Stimulated activated CD4-positive, alpha-beta T cell treated with anti-CD3 and anti-CD28 coated beads, Interleukin-2, amount 100 ng/mL, for 4 hours (primary cell): ENCODE measurements around the gene CYP2W1.
"Not testable (repeated sequence)": the region's sequence is repeated elsewhere in the genome, so short reads cannot be mapped to it uniquely, and the experiment has no call there.

Source experiments
- DNase-seq: peaks from one replicate; pipeline ENCODE4 v3.0.0-alpha.2; 2020; ENCODE audit warnings: low read depth

CYP2W1 gene

GRCh38 chr7:1029637-1030443, 46.9 kb downstream of the CYP2W1 start:
- no peak for DNase-seq

- no peak for DNase-seq
Measured at GRCh38 chr7:1030444-1031070, 47.6 kb downstream of the CYP2W1 start.

DNA sequence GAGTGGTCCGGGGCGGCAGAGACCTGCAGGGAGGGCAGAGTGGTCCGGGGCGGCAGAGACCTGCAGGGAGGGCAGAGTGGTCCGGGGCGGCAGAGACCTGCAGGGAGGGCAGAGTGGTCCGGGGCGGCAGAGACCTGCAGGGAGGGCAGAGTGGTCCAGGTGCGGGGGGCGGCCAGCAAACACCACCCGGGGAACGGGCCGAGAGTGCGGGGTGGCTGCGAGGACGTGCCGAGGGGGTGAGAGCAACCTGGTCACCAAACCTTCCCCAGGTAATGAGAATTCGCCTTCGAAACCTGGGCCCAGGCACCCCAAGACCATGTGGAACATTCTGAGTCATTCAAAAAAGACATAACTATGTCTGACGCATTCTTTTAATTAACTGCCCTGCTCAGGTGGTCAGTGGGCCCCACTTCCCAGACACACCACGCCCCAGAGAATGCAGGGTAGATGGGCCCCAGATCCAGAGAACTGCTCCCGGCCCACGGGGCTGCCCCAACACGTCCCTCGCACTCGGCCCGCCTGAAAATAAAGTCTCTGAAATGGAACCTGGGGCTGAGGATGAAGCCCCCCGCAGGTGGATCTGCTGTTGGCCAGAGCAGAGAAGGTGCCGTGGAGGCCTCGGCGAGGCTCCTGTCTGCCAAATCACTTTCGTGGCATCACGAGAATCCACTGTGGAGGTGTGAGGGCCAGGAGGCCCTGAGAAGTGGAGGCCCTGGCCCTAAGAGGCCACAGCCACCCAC, 48.9 kb downstream of the CYP2W1 start:
- no peak for DNase-seq

GRCh38 chr7:1032536-1033181, 49.7 kb downstream of the CYP2W1 start:
- DNase-seq = no peak

GRCh38 chr7:1033546-1034145, 50.7 kb downstream of the CYP2W1 start:
- DNase-seq = no peak

DNA sequence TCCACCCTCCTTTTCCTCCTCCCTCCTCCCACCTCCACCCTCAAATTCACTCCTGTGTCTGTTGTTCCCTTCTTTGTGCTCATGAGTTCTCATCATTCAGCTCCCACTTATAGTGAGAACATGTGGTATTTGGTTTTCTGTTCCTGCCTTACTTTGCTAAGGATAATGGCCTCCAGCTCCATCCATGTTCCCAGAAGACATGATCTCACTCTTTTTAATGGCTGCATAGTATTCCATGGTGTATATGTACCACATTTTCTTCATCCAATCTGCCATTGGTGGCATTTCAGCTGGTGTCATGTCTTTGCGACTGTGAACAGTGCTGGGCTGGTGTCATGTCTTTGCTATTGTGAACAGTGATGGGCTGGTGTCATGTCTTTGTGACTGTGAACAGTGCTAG, 51.8 kb downstream of the CYP2W1 start:
- DNase-seq = not testable (repeated sequence)

DNA sequence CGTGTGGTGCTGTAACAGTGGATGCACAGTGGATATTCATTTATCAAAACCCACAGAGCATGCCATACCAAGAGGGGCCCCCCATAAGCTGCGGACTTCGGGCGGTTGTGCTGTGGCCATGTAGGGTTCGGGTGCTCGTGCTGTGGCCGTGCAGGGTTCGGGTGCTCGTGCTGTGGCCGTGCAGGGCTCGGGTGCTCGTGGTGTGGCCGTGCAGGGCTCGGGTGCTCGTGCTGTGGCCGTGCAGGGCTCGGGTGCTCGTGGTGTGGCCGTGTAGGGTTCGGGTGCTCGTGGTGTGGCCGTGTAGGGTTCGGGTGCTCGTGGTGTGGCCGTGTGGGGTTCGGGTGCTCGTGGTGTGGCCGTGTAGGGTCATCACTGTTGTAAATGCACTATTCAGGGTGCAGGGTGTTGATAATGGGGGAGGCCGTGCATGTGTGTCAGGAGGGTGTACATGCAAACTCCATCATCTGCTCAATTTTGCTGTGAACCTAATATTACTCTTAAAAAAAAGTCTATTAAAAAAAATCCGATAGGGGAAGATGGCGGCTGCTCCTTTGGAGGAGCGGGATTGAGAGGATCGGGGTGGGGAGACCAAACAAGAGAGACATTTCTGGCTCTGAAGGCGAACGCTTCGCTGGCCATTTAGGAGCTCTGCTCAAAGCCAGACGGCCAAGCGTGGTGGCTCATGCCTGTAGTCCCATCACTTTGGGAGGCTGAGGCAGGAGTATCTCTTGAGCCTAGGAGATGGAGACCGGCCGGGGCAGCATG, 53.4 kb downstream of the CYP2W1 start:
- DNase-seq = not testable (repeated sequence)
